ENCODE results near the gene GANC.

GANC gene

DNA sequence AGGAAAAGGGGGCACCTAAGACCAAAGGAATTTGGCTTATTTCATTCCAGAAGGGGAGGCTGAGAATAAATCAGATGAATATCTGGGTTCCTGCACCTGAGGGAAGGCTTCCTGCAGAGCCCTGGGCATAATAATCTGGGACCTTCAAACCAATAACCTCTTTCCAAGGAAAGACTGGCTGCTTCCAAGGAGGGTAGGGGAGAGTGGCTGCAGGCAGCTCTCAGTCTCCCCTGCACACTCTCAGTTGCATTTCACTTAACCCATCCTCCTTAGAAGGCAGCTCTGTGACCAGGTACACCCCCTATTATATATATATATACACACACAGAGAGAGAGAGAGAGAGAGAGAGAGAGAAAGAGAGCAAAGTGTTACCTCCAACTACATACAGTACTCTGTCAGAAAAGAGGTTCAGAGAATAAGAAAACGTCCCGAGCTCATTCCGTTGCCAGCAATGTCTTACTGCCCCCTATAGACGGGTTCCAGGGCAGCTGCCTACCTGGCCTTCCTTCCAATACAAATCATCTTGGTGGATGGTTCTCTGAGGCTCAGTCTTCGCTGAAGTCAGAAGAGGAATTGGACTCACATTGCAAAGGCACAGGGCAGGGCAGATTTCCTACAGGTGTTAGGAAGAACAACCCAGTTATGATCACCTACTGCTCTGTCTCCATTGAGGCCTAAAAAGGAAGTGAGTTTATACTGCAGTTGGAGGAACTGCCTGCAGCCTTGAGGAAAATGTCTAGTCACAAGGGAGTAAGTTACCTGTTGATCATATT, 112.4 kb downstream of the GANC start:
- intact Hi-C loops (cut with micrococcal nuclease) = no loop called here
- Mint-ChIP-seq H3K27me3 (no peaks in the 10 kb centered on the region), H3K9me3 (no peaks in the 10 kb centered on the region), H3K27ac (no peak overlapping the region), H3K4me3 (no peak overlapping the region), H3K36me3 (ENCODE audit: low read depth) (peaks cover 77% of the 10 kb centered on the region), H3K4me1 (ENCODE audit: low read depth) (no peaks in the 10 kb centered on the region)

DNA sequence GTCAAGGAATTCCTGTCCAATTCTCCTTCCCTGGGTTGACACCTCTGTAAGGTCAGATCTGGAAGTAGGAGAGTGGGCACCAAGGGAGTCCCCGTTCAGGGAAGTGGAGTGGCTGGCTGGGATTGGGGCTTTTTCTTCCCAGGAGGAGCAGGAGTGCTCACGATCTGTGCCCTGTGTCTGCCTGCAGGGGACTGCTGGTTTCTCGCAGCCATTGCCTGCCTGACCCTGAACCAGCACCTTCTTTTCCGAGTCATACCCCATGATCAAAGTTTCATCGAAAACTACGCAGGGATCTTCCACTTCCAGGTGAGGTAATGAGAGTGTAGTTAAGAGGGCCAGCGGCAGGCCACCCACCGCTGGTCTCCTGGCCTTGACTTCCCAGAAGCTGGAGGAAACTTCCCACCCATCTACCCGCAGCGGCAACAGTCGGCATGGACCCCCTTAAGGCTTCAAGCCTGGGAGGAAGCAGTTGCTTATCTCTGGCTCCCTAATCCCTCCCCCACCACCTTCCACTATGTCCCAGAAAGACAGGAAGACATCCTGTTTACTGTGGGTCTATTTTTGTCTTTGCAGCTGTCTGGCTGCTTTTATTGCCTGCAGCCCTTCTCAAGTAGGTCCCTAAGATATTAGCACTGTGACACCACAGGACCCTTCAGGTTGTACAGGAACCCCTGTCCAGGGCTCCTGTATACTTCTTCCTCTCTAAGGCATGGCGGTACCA, 113.1 kb downstream of the GANC start:
- Mint-ChIP-seq H3K27me3 (no peaks in the 10 kb centered on the region), H3K36me3 (ENCODE audit: low read depth) (peaks cover 85% of the 10 kb centered on the region), H3K27ac (no peak overlapping the region), H3K4me3 (no peak overlapping the region), H3K9me3 (no peaks in the 10 kb centered on the region), H3K4me1 (ENCODE audit: low read depth) (no peaks in the 10 kb centered on the region)
- intact Hi-C loops (cut with micrococcal nuclease) = no loop called here

DNA sequence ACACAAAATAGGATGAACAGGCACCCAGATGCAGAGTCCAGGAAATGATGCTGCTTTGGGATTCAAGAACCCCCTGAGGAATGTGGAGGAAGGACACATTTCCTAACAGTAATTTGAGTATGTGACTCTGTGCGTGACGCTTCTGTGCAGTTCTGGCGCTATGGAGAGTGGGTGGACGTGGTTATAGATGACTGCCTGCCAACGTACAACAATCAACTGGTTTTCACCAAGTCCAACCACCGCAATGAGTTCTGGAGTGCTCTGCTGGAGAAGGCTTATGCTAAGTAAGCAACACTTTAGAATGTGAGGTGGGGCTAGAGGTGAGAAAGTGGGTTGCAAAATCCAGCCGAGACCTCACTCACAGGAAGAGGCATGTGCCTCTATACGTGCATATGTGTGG, 114.6 kb downstream of the GANC start:
- H3K4me1 Mint-ChIP-seq (ENCODE audit: low read depth) = no peaks in the 10 kb centered on the region
- intact Hi-C loops (cut with micrococcal nuclease) = no loop called here
- H3K27ac Mint-ChIP-seq = no peak overlapping the region
- H3K27me3 Mint-ChIP-seq = no peaks in the 10 kb centered on the region
- H3K4me3 Mint-ChIP-seq = no peak overlapping the region
- no peaks in the 10 kb centered on the region for H3K9me3 Mint-ChIP-seq
- H3K36me3 Mint-ChIP-seq (ENCODE audit: low read depth) = peaks cover 99% of the 10 kb centered on the region

- Mint-ChIP-seq H3K9me3 (no peaks in the 10 kb centered on the region), H3K4me1 (ENCODE audit: low read depth) (no peaks in the 10 kb centered on the region), H3K27ac (no peak overlapping the region), H3K27me3 (no peaks in the 10 kb centered on the region), H3K4me3 (no peak overlapping the region), H3K36me3 (ENCODE audit: low read depth) (peaks cover 94% of the 10 kb centered on the region)
- intact Hi-C loops (cut with micrococcal nuclease) = no loop called here
These were observed 119.5 kb downstream of the GANC start for GRCh38 chr15:42392309-42393024.

GRCh38 chr15:42394106-42394505, 121.1 kb downstream of the GANC start:
- H3K4me1 Mint-ChIP-seq (ENCODE audit: low read depth) = no peaks in the 10 kb centered on the region
- intact Hi-C loops (cut with micrococcal nuclease) = no loop called here
- peaks cover 87% of the 10 kb centered on the region for H3K36me3 Mint-ChIP-seq (ENCODE audit: low read depth)
- H3K4me3 Mint-ChIP-seq = no peak overlapping the region
- no peak overlapping the region for H3K27ac Mint-ChIP-seq
- H3K9me3 Mint-ChIP-seq = no peaks in the 10 kb centered on the region
- no peaks in the 10 kb centered on the region for H3K27me3 Mint-ChIP-seq

DNA sequence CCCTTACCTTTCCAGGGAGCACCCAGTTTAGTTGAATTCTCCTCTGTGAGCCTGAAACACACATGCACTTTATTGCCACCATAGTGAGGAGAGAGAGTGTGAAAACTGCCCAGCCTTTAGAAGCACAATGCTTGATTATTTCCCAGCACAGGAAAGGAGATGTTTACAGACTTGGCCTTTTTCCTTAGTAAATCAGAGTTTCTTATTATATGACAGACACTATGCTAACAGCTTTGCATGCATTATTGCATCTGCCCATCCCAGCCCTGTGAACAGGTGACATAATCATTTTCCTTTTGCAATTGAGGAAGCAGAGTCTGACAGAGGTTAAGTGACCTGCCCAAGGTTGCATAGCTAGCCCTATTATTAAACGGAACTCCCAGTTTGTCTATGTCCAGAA, 122.8 kb downstream of the GANC start:
- Mint-ChIP-seq H3K36me3 (ENCODE audit: low read depth) (peaks cover 86% of the 10 kb centered on the region), H3K27ac (no peak overlapping the region), H3K4me3 (no peak overlapping the region), H3K9me3 (no peaks in the 10 kb centered on the region), H3K4me1 (ENCODE audit: low read depth) (peaks cover under 1% of the 10 kb centered on the region), H3K27me3 (no peaks in the 10 kb centered on the region)
- intact Hi-C loops (cut with micrococcal nuclease) = no loop called here

- intact Hi-C loops (cut with micrococcal nuclease) = no loop called here
- Mint-ChIP-seq H3K27ac (peak overlapping the region; percentile 11), H3K4me1 (ENCODE audit: low read depth) (peaks cover 22% of the 10 kb centered on the region), H3K4me3 (no peak overlapping the region), H3K9me3 (no peaks in the 10 kb centered on the region), H3K27me3 (no peaks in the 10 kb centered on the region), H3K36me3 (ENCODE audit: low read depth) (peaks cover 85% of the 10 kb centered on the region)
These were observed 128.8 kb downstream of the GANC start for GRCh38 chr15:42401544-42402454.

GRCh38 chr15:42402455-42403205, 129.6 kb downstream of the GANC start:
- Mint-ChIP-seq H3K27me3 (no peaks in the 10 kb centered on the region), H3K36me3 (ENCODE audit: low read depth) (peaks cover 85% of the 10 kb centered on the region), H3K9me3 (no peaks in the 10 kb centered on the region), H3K4me1 (ENCODE audit: low read depth) (peaks cover 22% of the 10 kb centered on the region), H3K27ac (peak overlapping the region; percentile 11), H3K4me3 (no peak overlapping the region)
- intact Hi-C loops (cut with micrococcal nuclease) = no loop called here

DNA sequence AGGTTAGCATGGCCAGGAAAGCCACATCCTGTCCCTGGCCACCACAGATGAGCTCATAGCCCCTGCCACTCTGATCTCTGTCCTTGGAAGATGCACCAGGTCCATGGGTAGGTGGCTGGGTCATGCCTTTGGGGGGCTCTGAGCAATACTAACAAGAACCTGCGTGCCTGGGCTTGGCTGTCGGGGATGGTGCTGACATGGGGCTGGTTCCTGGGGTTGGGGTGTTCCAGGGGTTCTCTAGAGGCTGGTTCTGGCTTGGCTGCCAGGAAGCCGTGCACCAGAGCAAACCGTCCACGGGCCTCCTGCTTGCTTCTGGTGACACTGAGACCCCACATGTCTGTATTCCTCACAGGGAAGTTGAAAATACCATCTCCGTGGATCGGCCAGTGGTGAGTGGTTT, 130.4 kb downstream of the GANC start:
- Mint-ChIP-seq H3K4me3 (no peak overlapping the region), H3K36me3 (ENCODE audit: low read depth) (peaks cover 89% of the 10 kb centered on the region), H3K9me3 (no peaks in the 10 kb centered on the region), H3K27ac (no peak overlapping the region), H3K27me3 (no peaks in the 10 kb centered on the region), H3K4me1 (ENCODE audit: low read depth) (peaks cover 22% of the 10 kb centered on the region)
- intact Hi-C loops (cut with micrococcal nuclease) = no loop called here

DNA sequence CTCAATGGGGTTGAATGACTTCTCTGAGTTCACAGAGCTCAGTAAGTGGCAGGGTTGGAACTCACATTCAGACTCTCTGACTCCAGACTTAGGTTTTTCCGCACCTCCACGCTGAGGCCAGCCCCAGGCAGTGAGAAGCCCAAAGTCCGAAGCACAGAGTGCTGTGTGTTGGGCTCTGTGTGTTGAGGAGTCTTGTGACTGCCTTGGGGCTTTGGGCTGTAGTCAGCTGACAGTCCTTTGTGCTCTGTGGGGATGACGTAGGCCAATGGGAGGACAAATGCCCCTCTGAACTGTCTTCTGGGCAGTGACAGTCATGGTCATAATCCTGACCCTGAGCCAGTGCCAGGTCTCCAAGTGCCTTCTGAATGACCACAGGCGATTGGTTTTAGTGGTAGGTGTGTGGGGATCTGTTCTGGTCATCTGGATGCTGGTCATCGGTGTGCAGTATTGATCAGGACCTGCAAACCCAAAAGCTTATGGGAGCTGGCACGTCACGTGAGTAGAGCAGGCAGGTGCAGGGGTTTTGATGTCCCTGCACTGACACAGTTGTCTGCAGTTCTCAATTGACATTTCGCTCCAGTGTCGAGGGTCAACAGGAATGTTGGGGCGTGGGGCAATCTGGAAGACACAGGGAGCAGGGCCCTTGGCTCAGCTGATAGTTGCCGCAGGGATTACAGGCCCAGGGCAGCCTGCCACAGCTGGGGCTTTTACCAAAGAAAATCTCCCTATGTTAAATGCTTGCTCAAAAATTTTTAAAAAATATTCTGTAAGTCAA, 131.6 kb downstream of the GANC start:
- intact Hi-C loops (cut with micrococcal nuclease) = no loop called here
- H3K36me3 Mint-ChIP-seq (ENCODE audit: low read depth) = peaks cover 92% of the 10 kb centered on the region
- H3K4me3 Mint-ChIP-seq = no peak overlapping the region
- H3K9me3 Mint-ChIP-seq = no peaks in the 10 kb centered on the region
- H3K27ac Mint-ChIP-seq = no peak overlapping the region
- peaks cover 22% of the 10 kb centered on the region for H3K4me1 Mint-ChIP-seq (ENCODE audit: low read depth)
- H3K27me3 Mint-ChIP-seq = no peaks in the 10 kb centered on the region

DNA sequence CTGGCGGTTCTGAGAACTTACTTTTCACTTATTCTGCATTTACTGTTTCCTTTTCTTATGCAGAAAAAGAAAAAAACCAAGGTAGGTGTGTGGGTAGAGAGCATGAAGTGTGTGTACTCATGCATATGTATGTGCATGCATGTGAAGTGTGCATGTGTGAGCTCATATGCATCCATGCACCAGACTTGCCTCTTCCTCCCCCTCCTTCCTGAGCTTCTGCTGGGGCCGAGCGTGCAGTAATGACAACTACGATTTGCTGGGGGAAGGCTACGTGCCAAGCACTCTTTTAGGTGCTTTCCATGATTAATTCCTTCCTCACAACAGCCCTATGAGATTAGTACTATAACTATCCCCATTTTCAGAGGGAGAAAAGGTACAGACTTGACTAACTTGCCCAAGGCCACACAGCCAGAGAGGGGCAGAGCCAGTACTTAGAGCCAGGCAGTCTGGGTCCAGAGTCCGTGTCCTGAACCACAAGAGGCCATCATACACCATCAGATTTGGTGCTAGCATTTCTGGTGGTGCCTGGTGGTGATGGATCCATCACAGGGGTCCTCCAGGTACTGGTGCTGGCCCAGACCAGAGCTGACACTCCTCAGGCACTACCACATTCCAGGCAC, 133.0 kb downstream of the GANC start:
- Mint-ChIP-seq H3K9me3 (no peaks in the 10 kb centered on the region), H3K4me3 (no peak overlapping the region), H3K27me3 (no peaks in the 10 kb centered on the region), H3K4me1 (ENCODE audit: low read depth) (peaks cover 20% of the 10 kb centered on the region), H3K36me3 (ENCODE audit: low read depth) (peaks cover 93% of the 10 kb centered on the region), H3K27ac (no peak overlapping the region)
- intact Hi-C loops (cut with micrococcal nuclease) = no loop called here
